Neural crest cell (in vitro differentiated cells): Measurements from ENCODE around the gene GNA12. TPM values are rescaled to one million over a fixed set of nuclear protein-coding genes. Genes with fewer than 3 reads are reported as not detected.

Experiments
- DNase-seq: peaks from one replicate; pipeline ENCODE4 v3.0.0; 2021; ENCODE audit warnings: low read depth, mixed read lengths, low spot score
- H3K27ac Mint-ChIP-seq: one replicate; pipeline ENCODE4 v1.8.0; 2021; ENCODE audit warnings: mild to moderate bottlenecking, mixed read lengths; ENCODE audit not compliant: unreplicated experiment
- H3K27me3 Mint-ChIP-seq: 2 replicates; pipeline ENCODE4 v1.8.0; 2021; ENCODE audit warnings: low read depth, mild to moderate bottlenecking, mixed read lengths
- H3K36me3 Mint-ChIP-seq: 2 replicates; pipeline ENCODE4 v1.8.0; 2021; ENCODE audit warnings: low read depth, mild to moderate bottlenecking, mixed read lengths
- H3K4me1 Mint-ChIP-seq: 2 replicates; pipeline ENCODE4 v1.8.0; 2021; ENCODE audit warnings: mixed read lengths
- H3K4me3 Mint-ChIP-seq: one replicate; pipeline ENCODE4 v1.8.0; 2021; ENCODE audit warnings: mild to moderate bottlenecking, mixed read lengths
- H3K9me3 Mint-ChIP-seq: 2 replicates; pipeline ENCODE4 v1.8.0; 2021; ENCODE audit warnings: mixed read lengths
- CTCF ChIP-seq: fragments of 200-600 bp; sonication (generic); conservative IDR thresholded peaks from 2 replicates; pipeline ENCODE4 v1.5.0; 2021; ENCODE audit warnings: antibody characterized with exemption, mild to moderate bottlenecking
- total RNA-seq: library from RNA; stranded (reverse); gene quantifications from 2 replicates; pipeline ENCODE4 v1.2.1, GENCODE V29; 2021

The GNA12 gene
- total RNA-seq, 1 donor from 2014 or later = 63.5 TPM

DNA sequence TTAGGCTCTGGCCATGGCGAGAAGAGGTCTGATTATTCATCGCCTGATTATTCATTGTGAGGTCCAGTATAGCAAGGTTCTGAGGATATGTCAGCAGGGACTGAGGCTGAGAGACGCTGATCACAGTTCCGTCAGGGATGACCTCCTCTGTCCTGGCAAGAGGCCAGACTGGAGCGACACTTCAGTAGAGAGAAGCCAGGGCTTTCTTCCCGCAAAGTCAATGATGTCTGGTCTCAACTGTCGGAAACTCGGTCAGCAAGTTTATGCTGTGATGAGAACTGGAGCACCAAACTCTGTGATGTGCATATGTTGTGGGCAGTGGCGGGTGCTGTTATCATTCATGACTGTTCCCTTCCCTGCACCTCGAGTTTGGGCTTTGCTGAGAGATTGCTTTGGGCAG is 29.0 kb upstream of the GNA12 start:
- Mint-ChIP-seq H3K4me3 (no peak overlapping the region), H3K27me3 (no peaks in the 10 kb centered on the region), H3K4me1 (peaks cover 16% of the 10 kb centered on the region), H3K9me3 (no peaks in the 10 kb centered on the region), H3K27ac (no peak overlapping the region), H3K36me3 (no peaks in the 10 kb centered on the region)
- no peak for TF ChIP-seq CTCF
- no peak for DNase-seq

DNA sequence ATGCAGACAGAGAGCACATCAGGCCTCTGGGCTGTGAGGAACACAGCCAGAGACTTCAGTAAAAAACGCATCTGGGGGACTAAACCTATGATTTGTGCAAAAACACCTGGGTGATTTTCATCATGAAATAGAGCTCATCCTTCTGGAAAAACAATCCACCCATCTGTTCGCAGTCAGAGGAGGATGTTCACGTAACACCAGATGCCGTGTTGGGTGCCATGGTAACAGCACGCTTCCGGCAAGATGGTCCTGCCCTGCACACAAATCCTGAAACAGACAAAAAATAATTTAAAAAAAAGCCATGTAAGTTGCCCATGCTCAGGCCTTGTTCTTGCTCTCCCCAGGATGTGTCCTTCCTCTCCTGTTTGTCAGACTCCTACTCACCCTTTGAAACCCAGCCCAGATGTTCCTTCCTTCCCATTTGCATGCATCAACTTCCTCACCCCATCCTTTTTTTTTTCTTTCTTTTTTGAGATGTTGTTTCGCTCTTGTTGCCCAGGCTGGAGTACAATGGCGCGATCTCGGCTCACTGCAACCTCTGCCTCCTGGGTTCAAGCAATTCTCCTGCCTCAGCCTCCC is 28.3 kb upstream of the GNA12 start:
- Mint-ChIP-seq H3K9me3 (no peaks in the 10 kb centered on the region), H3K4me1 (peaks cover 16% of the 10 kb centered on the region), H3K4me3 (no peak overlapping the region), H3K27me3 (no peaks in the 10 kb centered on the region), H3K36me3 (no peaks in the 10 kb centered on the region), H3K27ac (no peak overlapping the region)
- TF ChIP-seq CTCF = no peak
- no peak for DNase-seq

- Mint-ChIP-seq H3K9me3 (no peaks in the 10 kb centered on the region), H3K4me3 (no peak overlapping the region), H3K36me3 (no peaks in the 10 kb centered on the region), H3K27ac (peak overlapping the region; percentile 70), H3K27me3 (no peaks in the 10 kb centered on the region), H3K4me1 (peaks cover 12% of the 10 kb centered on the region)
- no peak for TF ChIP-seq CTCF
- no peak for DNase-seq
These were observed 26.4 kb upstream of the GNA12 start for GRCh38 chr7:2870471-2870931.

- Mint-ChIP-seq H3K27ac (no peak overlapping the region), H3K9me3 (no peaks in the 10 kb centered on the region), H3K4me3 (no peak overlapping the region), H3K36me3 (no peaks in the 10 kb centered on the region), H3K27me3 (no peaks in the 10 kb centered on the region), H3K4me1 (peaks cover 13% of the 10 kb centered on the region)
- no peak for TF ChIP-seq CTCF
- no peak for DNase-seq
These were observed 25.9 kb upstream of the GNA12 start for GRCh38 chr7:2869981-2870380.

DNA sequence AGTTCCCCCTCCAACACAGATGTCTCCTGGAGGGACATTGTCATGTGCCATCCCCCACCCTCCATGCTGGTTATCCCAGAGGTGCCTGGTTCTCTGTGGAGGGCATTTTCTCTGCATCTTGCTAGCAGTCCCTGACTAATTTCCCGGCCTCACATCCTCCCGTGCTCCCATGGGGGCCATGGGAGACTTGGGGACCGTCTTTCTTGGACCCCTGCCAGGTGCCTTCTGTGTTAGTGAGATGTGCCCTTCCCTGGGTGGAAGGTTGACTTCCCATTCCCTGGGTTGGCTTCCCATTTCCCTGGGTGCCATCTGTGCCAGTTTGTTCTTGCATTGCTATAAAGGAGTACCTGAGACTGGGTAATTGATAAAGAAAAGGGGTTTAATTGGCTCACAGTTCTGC is 22.5 kb upstream of the GNA12 start:
- H3K4me3 Mint-ChIP-seq = no peak overlapping the region
- H3K27ac Mint-ChIP-seq = no peak overlapping the region
- no peaks in the 10 kb centered on the region for H3K36me3 Mint-ChIP-seq
- H3K4me1 Mint-ChIP-seq = peaks cover 20% of the 10 kb centered on the region
- TF ChIP-seq CTCF = no peak
- no peak for DNase-seq
- no peaks in the 10 kb centered on the region for H3K9me3 Mint-ChIP-seq
- H3K27me3 Mint-ChIP-seq = no peaks in the 10 kb centered on the region
